DOHH2 (cell line): ENCODE results near the gene LGALS3.

Experiments
- H3F3A ChIP-seq: fragments of 200-600 bp; sonication (generic), shearing (Covaris generic); 2 replicates; pipeline ENCODE4 v1.6.0; 2016; ENCODE audit warnings: antibody characterized with exemption, mild to moderate bottlenecking; ENCODE audit not compliant: control insufficient read depth, insufficient read depth
- H3K27ac ChIP-seq: fragments of 200-600 bp; sonication (generic); 2 replicates; pipeline ENCODE4 v1.5.1; 2014; ENCODE audit warnings: low read depth, mild to moderate bottlenecking, low read length, moderate library complexity
- H3K27me3 ChIP-seq: fragments of 200-600 bp; sonication (generic); 2 replicates; pipeline ENCODE4 v1.6.1; 2014; ENCODE audit warnings: mild to moderate bottlenecking, low read length, mixed read lengths; ENCODE audit not compliant: control insufficient read depth
- H3K36me3 ChIP-seq: fragments of 200-600 bp; sonication (generic); 2 replicates; pipeline ENCODE4 v1.6.1; 2014; ENCODE audit warnings: mild to moderate bottlenecking, low read length, moderate library complexity, mixed read lengths; ENCODE audit not compliant: control insufficient read depth
- H3K4me1 ChIP-seq: fragments of 200-600 bp; sonication (generic); 2 replicates; pipeline ENCODE4 v1.6.1; 2014; ENCODE audit warnings: mild to moderate bottlenecking, low read length, mixed read lengths; ENCODE audit not compliant: control insufficient read depth
- H3K4me2 ChIP-seq: fragments of 200-600 bp; sonication (generic); 2 replicates; pipeline ENCODE4 v1.6.0; 2014; ENCODE audit warnings: mild to moderate bottlenecking, low read length, moderate library complexity
- H3K4me3 ChIP-seq: fragments of 200-600 bp; sonication (generic); 2 replicates; pipeline ENCODE4 v1.5.1; 2014; ENCODE audit warnings: mild to moderate bottlenecking, low read length, mixed read lengths
- H3K79me2 ChIP-seq: fragments of 200-600 bp; sonication (generic); 2 replicates; pipeline ENCODE4 v1.6.1; 2014; ENCODE audit warnings: mild to moderate bottlenecking, low read length, mixed read lengths; ENCODE audit not compliant: control insufficient read depth
- H3K9me2 ChIP-seq: fragments of 200-600 bp; sonication (generic); replicated peaks from 2 replicates; pipeline ENCODE4 v1.6.1; 2014; ENCODE audit warnings: mild to moderate bottlenecking, low read length, mixed read lengths; ENCODE audit not compliant: control insufficient read depth
- H3K9me3 ChIP-seq: fragments of 200-600 bp; sonication (generic); 2 replicates; pipeline ENCODE4 v1.6.1; 2014; ENCODE audit warnings: antibody characterized with exemption, low read length, mixed read lengths; ENCODE audit not compliant: control insufficient read depth, insufficient read depth
- H4K20me1 ChIP-seq: fragments of 200-600 bp; sonication (generic); 2 replicates; pipeline ENCODE4 v1.6.0; 2014; ENCODE audit warnings: low read depth, mild to moderate bottlenecking, antibody characterized with exemption, low read length, moderate library complexity; ENCODE audit not compliant: control insufficient read depth, insufficient read depth
- EZH2phosphoT487 ChIP-seq: fragments of 200-600 bp; sonication (generic); IDR thresholded peaks from 2 replicates; pipeline ENCODE4 v1.6.1; 2017; ENCODE audit warnings: borderline replicate concordance, mild to moderate bottlenecking, antibody characterized with exemption, low read length, moderate library complexity, mixed read lengths
- TF ChIP-seq, protein P1 (sequence below): fragments of 200-600 bp; sonication (generic); IDR thresholded peaks from one replicate; pipeline ENCODE4 v1.5.1; 2014; ENCODE audit warnings: antibody characterized with exemption, mild to moderate bottlenecking, low read depth, low read length; ENCODE audit not compliant: poor library complexity, severe bottlenecking

LGALS3 gene

DNA sequence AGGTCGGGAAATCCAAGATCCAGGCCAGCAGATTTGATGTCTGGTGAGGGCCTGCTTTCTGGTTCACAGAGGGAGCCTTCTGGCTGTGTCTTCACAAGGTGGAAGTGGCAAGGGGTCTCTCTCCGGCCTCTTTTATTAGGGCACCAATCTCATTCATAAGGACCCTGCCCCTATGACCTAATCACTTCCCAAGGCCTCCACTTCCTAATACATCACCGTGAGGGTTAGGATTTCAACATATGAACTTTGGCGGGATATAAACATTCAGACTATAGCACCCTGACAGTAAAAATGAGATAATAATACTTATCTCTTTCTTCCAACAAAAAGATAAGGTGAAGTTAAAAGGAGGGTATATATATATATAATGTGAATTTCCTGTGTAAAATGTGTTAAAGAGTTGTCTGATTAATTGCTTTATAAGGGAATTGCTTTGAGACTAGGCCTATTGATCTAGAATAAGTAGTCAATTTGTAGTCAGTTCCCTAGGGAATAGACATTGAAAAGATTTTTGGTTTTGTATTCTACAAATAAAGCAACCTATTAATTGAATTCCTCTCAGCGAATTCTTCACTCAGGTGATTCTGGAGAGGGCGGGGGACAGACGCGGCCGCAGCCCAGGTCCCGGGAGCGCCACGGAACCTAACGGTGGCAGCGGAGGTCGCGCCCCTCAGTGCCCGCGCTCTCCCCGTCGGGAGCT lies 516 bp upstream of the LGALS3 start:
- H3K4me2 ChIP-seq = peak overlapping the region; percentile 57
- peak overlapping the region; percentile 45; the same call in 1 of the 2 replicates for H3K4me3 ChIP-seq
- H3K27ac ChIP-seq = no peak overlapping the region
- H3K9me3 ChIP-seq = no peaks in the 10 kb centered on the region
- H3K4me1 ChIP-seq = peaks cover 8% of the 10 kb centered on the region
- peaks cover 58% of the 10 kb centered on the region for H3K27me3 ChIP-seq
- peak; percentile 85 for TF ChIP-seq EZH2phosphoT487
- TF ChIP-seq, protein P1, sequence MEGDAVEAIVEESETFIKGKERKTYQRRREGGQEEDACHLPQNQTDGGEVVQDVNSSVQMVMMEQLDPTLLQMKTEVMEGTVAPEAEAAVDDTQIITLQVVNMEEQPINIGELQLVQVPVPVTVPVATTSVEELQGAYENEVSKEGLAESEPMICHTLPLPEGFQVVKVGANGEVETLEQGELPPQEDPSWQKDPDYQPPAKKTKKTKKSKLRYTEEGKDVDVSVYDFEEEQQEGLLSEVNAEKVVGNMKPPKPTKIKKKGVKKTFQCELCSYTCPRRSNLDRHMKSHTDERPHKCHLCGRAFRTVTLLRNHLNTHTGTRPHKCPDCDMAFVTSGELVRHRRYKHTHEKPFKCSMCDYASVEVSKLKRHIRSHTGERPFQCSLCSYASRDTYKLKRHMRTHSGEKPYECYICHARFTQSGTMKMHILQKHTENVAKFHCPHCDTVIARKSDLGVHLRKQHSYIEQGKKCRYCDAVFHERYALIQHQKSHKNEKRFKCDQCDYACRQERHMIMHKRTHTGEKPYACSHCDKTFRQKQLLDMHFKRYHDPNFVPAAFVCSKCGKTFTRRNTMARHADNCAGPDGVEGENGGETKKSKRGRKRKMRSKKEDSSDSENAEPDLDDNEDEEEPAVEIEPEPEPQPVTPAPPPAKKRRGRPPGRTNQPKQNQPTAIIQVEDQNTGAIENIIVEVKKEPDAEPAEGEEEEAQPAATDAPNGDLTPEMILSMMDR = no peak
- no peaks in the 10 kb centered on the region for H3F3A ChIP-seq
- H3K36me3 ChIP-seq = no peaks in the 10 kb centered on the region
- H4K20me1 ChIP-seq = no peaks in the 10 kb centered on the region
- H3K79me2 ChIP-seq = no peaks in the 10 kb centered on the region
- no peaks in the 10 kb centered on the region for H3K9me2 ChIP-seq

DNA sequence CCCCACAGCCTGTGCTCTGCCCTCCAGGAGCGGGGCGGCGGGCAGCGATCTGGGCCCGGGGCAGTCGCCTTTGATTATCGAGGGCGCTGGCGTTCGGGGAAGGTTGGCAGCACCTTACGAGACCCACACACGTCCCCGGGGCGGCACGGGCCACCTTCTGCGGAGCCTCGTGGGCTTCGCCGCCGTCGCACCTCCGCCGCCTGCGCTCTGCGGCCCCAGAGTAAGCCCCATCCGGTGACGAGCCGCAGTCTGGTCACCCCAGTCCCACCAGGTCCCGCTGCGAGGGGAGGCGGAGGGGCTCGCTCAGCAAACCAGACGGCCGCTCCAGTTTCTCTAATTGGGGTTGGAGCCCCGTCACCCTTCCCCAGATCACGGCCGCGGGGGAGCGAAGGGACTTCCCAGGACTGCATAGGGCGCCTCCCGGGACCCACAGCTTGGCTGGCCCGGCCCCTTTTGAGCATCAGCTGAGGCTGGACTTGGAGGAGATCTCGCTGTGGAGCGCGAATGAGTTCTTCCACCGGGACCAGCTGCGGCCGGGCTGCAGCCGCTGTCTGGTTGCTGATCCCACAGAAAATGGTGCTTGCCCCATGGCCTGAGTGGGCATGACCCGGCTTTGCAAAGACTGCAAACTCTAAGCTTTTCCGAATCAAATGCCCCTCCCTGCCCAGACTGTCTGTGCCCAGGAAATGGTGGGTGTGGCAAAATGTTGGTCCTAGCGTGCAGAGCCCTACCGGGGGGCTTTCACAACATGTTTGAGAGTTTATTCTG lies 560 bp downstream of the LGALS3 start:
- H3K79me2 ChIP-seq = no peaks in the 10 kb centered on the region
- no peaks in the 10 kb centered on the region for H3K9me2 ChIP-seq
- no peaks in the 10 kb centered on the region for H3K36me3 ChIP-seq
- peak overlapping the region; percentile 45; the same call in 1 of the 2 replicates for H3K4me3 ChIP-seq
- no peak overlapping the region for H3K27ac ChIP-seq
- H4K20me1 ChIP-seq = no peaks in the 10 kb centered on the region
- H3K4me2 ChIP-seq = peak overlapping the region; percentile 57
- H3K4me1 ChIP-seq = peaks cover 8% of the 10 kb centered on the region
- no peaks in the 10 kb centered on the region for H3K9me3 ChIP-seq
- peaks cover 58% of the 10 kb centered on the region for H3K27me3 ChIP-seq
- no peaks in the 10 kb centered on the region for H3F3A ChIP-seq
- TF ChIP-seq, protein P1 = no peak
- TF ChIP-seq EZH2phosphoT487 = peak; percentile 68; the same call in 1 of the 2 replicates

DNA sequence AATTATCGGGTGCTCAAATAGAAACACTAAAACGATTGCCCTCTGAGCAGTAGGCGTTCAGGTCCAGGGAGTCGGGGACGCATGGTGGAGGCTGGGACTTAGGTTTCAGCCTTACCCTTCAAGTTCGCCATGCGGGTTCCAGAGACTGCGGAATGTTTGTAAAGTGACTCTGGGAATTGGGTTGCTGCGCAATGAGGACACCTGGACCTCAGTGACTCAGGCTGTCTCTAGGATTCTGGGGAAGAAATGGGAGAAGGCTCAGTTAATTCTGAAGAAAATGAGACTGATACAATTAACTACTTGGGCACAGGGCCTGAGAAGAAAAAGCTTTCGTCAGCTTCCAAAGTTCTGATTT lies 1.1 kb downstream of the LGALS3 start:
- no peaks in the 10 kb centered on the region for H4K20me1 ChIP-seq
- no peak overlapping the region for H3K4me2 ChIP-seq
- no peaks in the 10 kb centered on the region for H3F3A ChIP-seq
- H3K79me2 ChIP-seq = no peaks in the 10 kb centered on the region
- H3K4me3 ChIP-seq = no peak overlapping the region
- H3K9me3 ChIP-seq = no peaks in the 10 kb centered on the region
- no peaks in the 10 kb centered on the region for H3K9me2 ChIP-seq
- H3K36me3 ChIP-seq = no peaks in the 10 kb centered on the region
- peaks cover 8% of the 10 kb centered on the region for H3K4me1 ChIP-seq
- peaks cover 58% of the 10 kb centered on the region for H3K27me3 ChIP-seq
- H3K27ac ChIP-seq = no peak overlapping the region
- TF ChIP-seq EZH2phosphoT487 = no peak
- TF ChIP-seq, protein P1 = no peak
